SK-N-SH treated with all-trans-retinoic acid at 6 μM for 48 hours (cell line): ENCODE measurements around the gene KIF12.

Source experiments
- ATAC-seq: fragments of 200-7000 bp; cut with Tn5 transposase; 3 replicates; pipeline ENCODE4 v1.9.1; 2020; ENCODE audit warnings: mild to moderate bottlenecking, moderate library complexity
- ARNTL ChIP-seq: fragments of 450-650 bp; formaldehyde crosslinking; IDR thresholded peaks from 2 replicates; pipeline ENCODE4 v1.5.0; 2020; ENCODE audit warnings: low read depth, mild to moderate bottlenecking, moderate library complexity, borderline replicate concordance
- BACH2 ChIP-seq: fragments of 250-450 bp; sonication (Bioruptor Pico); IDR thresholded peaks from 2 replicates; pipeline ENCODE4 v1.9.0; 2021; ENCODE audit warnings: mild to moderate bottlenecking, borderline replicate concordance
- CSDC2 ChIP-seq: fragments of 250-450 bp; sonication (Bioruptor Pico); IDR thresholded peaks from 2 replicates; pipeline ENCODE4 v1.5.0; 2020; ENCODE audit warnings: mild to moderate bottlenecking, moderate library complexity
- GLIS3 ChIP-seq: fragments of 250-450 bp; sonication (Bioruptor Pico); IDR thresholded peaks from 2 replicates; pipeline ENCODE4 v1.5.0; 2020; ENCODE audit warnings: mild to moderate bottlenecking, moderate library complexity
- ISL1 ChIP-seq: fragments of 250-450 bp; sonication (Bioruptor Pico); IDR thresholded peaks from 2 replicates; pipeline ENCODE4 v2.1.2; 2022; ENCODE audit warnings: mild to moderate bottlenecking, moderate library complexity
- OSR1 ChIP-seq: fragments of 250-450 bp; sonication (Bioruptor Pico); IDR thresholded peaks from 2 replicates; pipeline ENCODE4 v1.8.0; 2022; ENCODE audit warnings: moderate library complexity, mild to moderate bottlenecking, inconsistent platforms
- RARB ChIP-seq: fragments of 250-450 bp; sonication (Bioruptor Pico); IDR thresholded peaks from 2 replicates; pipeline ENCODE4 v1.8.0; 2021; ENCODE audit warnings: mild to moderate bottlenecking, moderate library complexity
- SNAI2 ChIP-seq: fragments of 250-450 bp; sonication (Bioruptor Pico); IDR thresholded peaks from 2 replicates; pipeline ENCODE4 v1.5.0; 2020; ENCODE audit warnings: mild to moderate bottlenecking, moderate library complexity
- TCF4 ChIP-seq: fragments of 250-450 bp; sonication (Bioruptor Pico); IDR thresholded peaks from 2 replicates; pipeline ENCODE4 v1.8.0; 2021; ENCODE audit warnings: mild to moderate bottlenecking, moderate library complexity, borderline replicate concordance
- TOX ChIP-seq: fragments of 250-450 bp; sonication (Bioruptor Pico); IDR thresholded peaks from 2 replicates; pipeline ENCODE4 v1.8.0; 2021; ENCODE audit warnings: mild to moderate bottlenecking, moderate library complexity, borderline replicate concordance
- ZC3H10 ChIP-seq: fragments of 250-450 bp; sonication (Bioruptor Pico); IDR thresholded peaks from 2 replicates; pipeline ENCODE4 v1.5.1; 2021; ENCODE audit warnings: mild to moderate bottlenecking, moderate library complexity
- ZFP3 ChIP-seq: fragments of 250-450 bp; sonication (Bioruptor Pico); IDR thresholded peaks from 2 replicates; pipeline ENCODE4 v1.5.0; 2020; ENCODE audit warnings: mild to moderate bottlenecking, moderate library complexity
- ZFP30 ChIP-seq: fragments of 450-650 bp; formaldehyde crosslinking; IDR thresholded peaks from 2 replicates; pipeline ENCODE4 v1.5.0; 2022; ENCODE audit warnings: mild to moderate bottlenecking, moderate library complexity
- ZNF565 ChIP-seq: fragments of 450-650 bp; formaldehyde crosslinking; conservative IDR thresholded peaks from 2 replicates; pipeline ENCODE4 v1.5.0; 2020; ENCODE audit warnings: low read depth, mild to moderate bottlenecking, moderate library complexity
- ZNF70 ChIP-seq: fragments of 450-650 bp; formaldehyde crosslinking; IDR thresholded peaks from 2 replicates; pipeline ENCODE4 v1.5.0; 2020; ENCODE audit warnings: mild to moderate bottlenecking, moderate library complexity
- ZNF8 ChIP-seq: fragments of 450-650 bp; formaldehyde crosslinking; IDR thresholded peaks from 2 replicates; pipeline ENCODE4 v1.5.0; 2020; ENCODE audit warnings: mild to moderate bottlenecking, moderate library complexity
- TF ChIP-seq, protein P1 (sequence below): fragments of 250-450 bp; sonication (Bioruptor Pico); IDR thresholded peaks from 2 replicates; pipeline ENCODE4 v1.5.1; 2020; ENCODE audit warnings: low read depth, mild to moderate bottlenecking, moderate library complexity
- TF ChIP-seq, protein P2 (sequence below): fragments of 250-450 bp; sonication (Bioruptor Pico); IDR thresholded peaks from 2 replicates; pipeline ENCODE4 v1.5.1; 2021; ENCODE audit warnings: mild to moderate bottlenecking, moderate library complexity
- TF ChIP-seq, protein P3 (sequence below): fragments of 250-450 bp; sonication (Bioruptor Pico); IDR thresholded peaks from 2 replicates; pipeline ENCODE4 v1.5.0; 2020; ENCODE audit warnings: mild to moderate bottlenecking, moderate library complexity
- TF ChIP-seq, protein P4 (sequence below): fragments of 250-450 bp; sonication (Bioruptor Pico); IDR thresholded peaks from 2 replicates; pipeline ENCODE4 v1.8.0; 2021; ENCODE audit warnings: low read depth, mild to moderate bottlenecking, moderate library complexity, borderline replicate concordance
- TF ChIP-seq, protein P5 (sequence below): fragments of 250-450 bp; sonication (Bioruptor Pico); IDR thresholded peaks from 2 replicates; pipeline ENCODE4 v1.8.0; 2020; ENCODE audit warnings: mild to moderate bottlenecking, moderate library complexity, borderline replicate concordance

Gene KIF12

DNA sequence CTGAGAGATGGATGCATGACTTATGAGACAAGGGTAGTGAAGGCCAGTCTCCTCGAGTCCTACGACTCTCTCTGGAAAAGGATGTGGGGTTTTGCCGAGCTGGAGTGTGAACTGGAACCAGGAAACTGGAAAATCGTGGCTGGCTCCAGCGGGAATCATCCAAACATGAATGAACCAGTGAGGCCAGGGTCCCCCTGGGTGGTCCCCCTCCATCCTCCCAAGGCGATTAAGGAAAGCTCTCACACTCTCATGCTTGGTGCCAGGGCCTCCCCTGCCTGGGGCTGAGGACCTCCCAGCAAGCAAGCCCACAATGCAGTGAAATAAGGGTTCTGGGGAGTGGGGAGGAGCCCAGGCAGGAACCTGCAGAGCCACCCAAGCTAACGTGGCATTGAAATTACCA lies 11.4 kb downstream of the KIF12 start:
- TF ChIP-seq BACH2 (CRISPR knock-in tag) (no peak), ISL1 (no peak), ZFP30 (no peak), SNAI2 (no peak), GLIS3 (no peak), ZNF70 (CRISPR knock-in tag) (no peak), TOX (no peak), ARNTL (no peak), OSR1 (no peak), CSDC2 (CRISPR knock-in tag) (no peak), RARB (CRISPR knock-in tag) (no peak), TCF4 (CRISPR knock-in tag) (no peak), ZFP3 (no peak)
- TF ChIP-seq, protein P1, sequence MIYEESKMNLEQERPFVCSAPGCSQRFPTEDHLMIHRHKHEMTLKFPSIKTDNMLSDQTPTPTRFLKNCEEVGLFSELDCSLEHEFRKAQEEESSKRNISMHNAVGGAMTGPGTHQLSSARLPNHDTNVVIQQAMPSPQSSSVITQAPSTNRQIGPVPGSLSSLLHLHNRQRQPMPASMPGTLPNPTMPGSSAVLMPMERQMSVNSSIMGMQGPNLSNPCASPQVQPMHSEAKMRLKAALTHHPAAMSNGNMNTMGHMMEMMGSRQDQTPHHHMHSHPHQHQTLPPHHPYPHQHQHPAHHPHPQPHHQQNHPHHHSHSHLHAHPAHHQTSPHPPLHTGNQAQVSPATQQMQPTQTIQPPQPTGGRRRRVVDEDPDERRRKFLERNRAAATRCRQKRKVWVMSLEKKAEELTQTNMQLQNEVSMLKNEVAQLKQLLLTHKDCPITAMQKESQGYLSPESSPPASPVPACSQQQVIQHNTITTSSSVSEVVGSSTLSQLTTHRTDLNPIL (CRISPR knock-in tag), result no peak
- TF ChIP-seq, protein P2, sequence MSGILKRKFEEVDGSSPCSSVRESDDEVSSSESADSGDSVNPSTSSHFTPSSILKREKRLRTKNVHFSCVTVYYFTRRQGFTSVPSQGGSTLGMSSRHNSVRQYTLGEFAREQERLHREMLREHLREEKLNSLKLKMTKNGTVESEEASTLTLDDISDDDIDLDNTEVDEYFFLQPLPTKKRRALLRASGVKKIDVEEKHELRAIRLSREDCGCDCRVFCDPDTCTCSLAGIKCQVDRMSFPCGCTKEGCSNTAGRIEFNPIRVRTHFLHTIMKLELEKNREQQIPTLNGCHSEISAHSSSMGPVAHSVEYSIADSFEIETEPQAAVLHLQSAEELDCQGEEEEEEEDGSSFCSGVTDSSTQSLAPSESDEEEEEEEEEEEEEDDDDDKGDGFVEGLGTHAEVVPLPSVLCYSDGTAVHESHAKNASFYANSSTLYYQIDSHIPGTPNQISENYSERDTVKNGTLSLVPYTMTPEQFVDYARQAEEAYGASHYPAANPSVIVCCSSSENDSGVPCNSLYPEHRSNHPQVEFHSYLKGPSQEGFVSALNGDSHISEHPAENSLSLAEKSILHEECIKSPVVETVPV (CRISPR knock-in tag), result no peak
- TF ChIP-seq, protein P3, sequence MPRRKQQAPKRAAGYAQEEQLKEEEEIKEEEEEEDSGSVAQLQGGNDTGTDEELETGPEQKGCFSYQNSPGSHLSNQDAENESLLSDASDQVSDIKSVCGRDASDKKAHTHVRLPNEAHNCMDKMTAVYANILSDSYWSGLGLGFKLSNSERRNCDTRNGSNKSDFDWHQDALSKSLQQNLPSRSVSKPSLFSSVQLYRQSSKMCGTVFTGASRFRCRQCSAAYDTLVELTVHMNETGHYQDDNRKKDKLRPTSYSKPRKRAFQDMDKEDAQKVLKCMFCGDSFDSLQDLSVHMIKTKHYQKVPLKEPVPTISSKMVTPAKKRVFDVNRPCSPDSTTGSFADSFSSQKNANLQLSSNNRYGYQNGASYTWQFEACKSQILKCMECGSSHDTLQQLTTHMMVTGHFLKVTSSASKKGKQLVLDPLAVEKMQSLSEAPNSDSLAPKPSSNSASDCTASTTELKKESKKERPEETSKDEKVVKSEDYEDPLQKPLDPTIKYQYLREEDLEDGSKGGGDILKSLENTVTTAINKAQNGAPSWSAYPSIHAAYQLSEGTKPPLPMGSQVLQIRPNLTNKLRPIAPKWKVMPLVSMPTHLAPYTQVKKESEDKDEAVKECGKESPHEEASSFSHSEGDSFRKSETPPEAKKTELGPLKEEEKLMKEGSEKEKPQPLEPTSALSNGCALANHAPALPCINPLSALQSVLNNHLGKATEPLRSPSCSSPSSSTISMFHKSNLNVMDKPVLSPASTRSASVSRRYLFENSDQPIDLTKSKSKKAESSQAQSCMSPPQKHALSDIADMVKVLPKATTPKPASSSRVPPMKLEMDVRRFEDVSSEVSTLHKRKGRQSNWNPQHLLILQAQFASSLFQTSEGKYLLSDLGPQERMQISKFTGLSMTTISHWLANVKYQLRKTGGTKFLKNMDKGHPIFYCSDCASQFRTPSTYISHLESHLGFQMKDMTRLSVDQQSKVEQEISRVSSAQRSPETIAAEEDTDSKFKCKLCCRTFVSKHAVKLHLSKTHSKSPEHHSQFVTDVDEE (CRISPR knock-in tag), result no peak
- TF ChIP-seq, protein P4, sequence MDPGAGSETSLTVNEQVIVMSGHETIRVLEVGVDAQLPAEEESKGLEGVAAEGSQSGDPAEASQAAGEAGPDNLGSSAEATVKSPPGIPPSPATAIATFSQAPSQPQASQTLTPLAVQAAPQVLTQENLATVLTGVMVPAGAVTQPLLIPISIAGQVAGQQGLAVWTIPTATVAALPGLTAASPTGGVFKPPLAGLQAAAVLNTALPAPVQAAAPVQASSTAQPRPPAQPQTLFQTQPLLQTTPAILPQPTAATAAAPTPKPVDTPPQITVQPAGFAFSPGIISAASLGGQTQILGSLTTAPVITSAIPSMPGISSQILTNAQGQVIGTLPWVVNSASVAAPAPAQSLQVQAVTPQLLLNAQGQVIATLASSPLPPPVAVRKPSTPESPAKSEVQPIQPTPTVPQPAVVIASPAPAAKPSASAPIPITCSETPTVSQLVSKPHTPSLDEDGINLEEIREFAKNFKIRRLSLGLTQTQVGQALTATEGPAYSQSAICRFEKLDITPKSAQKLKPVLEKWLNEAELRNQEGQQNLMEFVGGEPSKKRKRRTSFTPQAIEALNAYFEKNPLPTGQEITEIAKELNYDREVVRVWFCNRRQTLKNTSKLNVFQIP, result no peak
- TF ChIP-seq, protein P5, sequence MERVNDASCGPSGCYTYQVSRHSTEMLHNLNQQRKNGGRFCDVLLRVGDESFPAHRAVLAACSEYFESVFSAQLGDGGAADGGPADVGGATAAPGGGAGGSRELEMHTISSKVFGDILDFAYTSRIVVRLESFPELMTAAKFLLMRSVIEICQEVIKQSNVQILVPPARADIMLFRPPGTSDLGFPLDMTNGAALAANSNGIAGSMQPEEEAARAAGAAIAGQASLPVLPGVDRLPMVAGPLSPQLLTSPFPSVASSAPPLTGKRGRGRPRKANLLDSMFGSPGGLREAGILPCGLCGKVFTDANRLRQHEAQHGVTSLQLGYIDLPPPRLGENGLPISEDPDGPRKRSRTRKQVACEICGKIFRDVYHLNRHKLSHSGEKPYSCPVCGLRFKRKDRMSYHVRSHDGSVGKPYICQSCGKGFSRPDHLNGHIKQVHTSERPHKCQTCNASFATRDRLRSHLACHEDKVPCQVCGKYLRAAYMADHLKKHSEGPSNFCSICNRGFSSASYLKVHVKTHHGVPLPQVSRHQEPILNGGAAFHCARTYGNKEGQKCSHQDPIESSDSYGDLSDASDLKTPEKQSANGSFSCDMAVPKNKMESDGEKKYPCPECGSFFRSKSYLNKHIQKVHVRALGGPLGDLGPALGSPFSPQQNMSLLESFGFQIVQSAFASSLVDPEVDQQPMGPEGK, result no peak
- ATAC-seq, result no peak

DNA sequence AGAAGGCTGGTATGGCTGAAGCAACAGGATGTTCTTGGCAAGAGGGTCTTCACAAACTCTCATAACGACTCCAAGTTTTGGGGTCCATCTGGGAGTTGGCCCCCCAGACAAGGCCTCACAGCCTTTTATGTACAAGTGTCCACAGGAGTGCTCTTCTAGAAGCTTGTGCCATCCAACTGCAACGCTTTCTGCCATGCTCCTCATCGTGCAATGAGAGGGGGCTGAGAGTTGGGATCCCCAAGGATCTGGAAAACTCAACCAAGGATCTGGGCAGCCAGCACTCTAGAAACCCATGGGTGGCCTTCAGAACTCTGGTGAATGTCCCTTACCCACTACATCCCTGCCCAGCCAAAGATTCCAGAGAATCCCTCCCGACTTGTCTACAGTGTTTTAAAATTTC lies 12.5 kb downstream of the KIF12 start:
- TF ChIP-seq, protein P2 (CRISPR knock-in tag), result no peak
- TF ChIP-seq CSDC2 (CRISPR knock-in tag) (no peak), ZNF8 (CRISPR knock-in tag) (no peak), TOX (no peak), ZNF565 (no peak), OSR1 (no peak), ZFP30 (no peak), GLIS3 (no peak), SNAI2 (no peak), ZC3H10 (CRISPR knock-in tag) (no peak), ZNF70 (CRISPR knock-in tag) (no peak), ISL1 (no peak), TCF4 (CRISPR knock-in tag) (no peak)
- TF ChIP-seq, protein P4, result no peak
- TF ChIP-seq, protein P3 (CRISPR knock-in tag), result no peak
- ATAC-seq, result no peak
